Measurements from ENCODE around the gene FBLN2.
A peak's percentile ranks its signal among the peaks of the same experiment; 100 is the strongest.

FBLN2 gene

GRCh38 chr3:13637311-13637891, 88.5 kb downstream of the FBLN2 start:
- Histone ChIP-seq H3K27ac (ENCODE audit: low read length, poor library complexity, severe bottlenecking) (no peak overlapping the region), H2AK5ac (ENCODE audit: low read length, severe bottlenecking) (no peak overlapping the region), H2BK5ac (ENCODE audit: low read depth, low read length, poor library complexity, severe bottlenecking) (no peak overlapping the region), H2BK12ac (ENCODE audit: low read length in 2 of 2) (no peak overlapping the region), H3K14ac (ENCODE audit: low read length in 2 of 2) (no peak overlapping the region), H2AFZ (ENCODE audit: low read depth, low read length) (no peak overlapping the region), H3K23ac (ENCODE audit: low read length in 2 of 2) (no peak overlapping the region), H3K4me2 (ENCODE audit: low read length, poor library complexity, severe bottlenecking) (no peak overlapping the region), H2BK120ac (ENCODE audit: low read depth, low read length) (no peak overlapping the region), H3K4me1 (ENCODE audit: control insufficient read depth, insufficient read depth, low read depth, low read length) (no peaks in the 10 kb centered on the region), H3K4ac (ENCODE audit: low read depth in 1 of 2, low read length in 2 of 2) (no peak overlapping the region), H4K8ac (ENCODE audit: low read length) (no peak overlapping the region), H3K9ac (ENCODE audit: low read length) (no peak overlapping the region), H3K18ac (ENCODE audit: low read depth in 1 of 2, low read length in 2 of 2) (no peak overlapping the region), H3K9me3 (ENCODE audit: control insufficient read depth, low read length) (no peaks in the 10 kb centered on the region), H3K79me1 (replicated peaks; ENCODE audit: low read length, poor library complexity, severe bottlenecking) (no peaks in the 10 kb centered on the region), H3K36me3 (ENCODE audit: control insufficient read depth in 1 of 2, insufficient read depth in 2 of 2, low read depth in 1 of 2, low read length in 2 of 2) (peaks cover 0 to 81% of the 10 kb centered on the region in 2 experiments), H2BK15ac (ENCODE audit: low read depth, poor library complexity, severe bottlenecking) (no peak overlapping the region), H3K4me3 (ENCODE audit: insufficient read depth in 1 of 2, low read depth in 1 of 2, low read length in 2 of 2) (no peak overlapping the region), H3K27me3 (ENCODE audit: control insufficient read depth in 1 of 2, insufficient read depth in 1 of 2, low read length in 2 of 2) (peaks cover 0 to 21% of the 10 kb centered on the region in 2 experiments), H4K91ac (ENCODE audit: low read length) (no peak overlapping the region)
- DNase-seq: no peak
- 83% methylated on average over 31 of the region's 31 CpGs for WGBS

DNA sequence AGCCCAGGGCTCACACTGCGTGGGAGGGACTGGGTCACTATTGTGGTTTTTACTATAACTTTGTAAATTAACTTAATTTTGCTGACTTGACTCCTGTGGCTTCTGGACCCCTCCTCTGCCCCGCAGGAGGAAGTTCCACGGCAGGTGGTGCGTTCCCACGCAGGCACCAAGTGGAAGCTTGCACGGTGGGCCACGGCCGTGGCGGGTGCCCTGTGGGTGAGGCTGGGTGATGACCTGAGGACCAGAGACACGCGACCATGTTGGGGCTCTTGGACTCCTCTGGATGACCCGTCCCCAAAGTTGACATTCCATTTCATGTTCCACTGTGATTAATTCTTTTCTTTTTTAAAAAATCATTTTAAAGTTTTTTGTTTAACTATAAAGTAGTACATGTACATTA, 89.0 kb downstream of the FBLN2 start:
- no peak overlapping the region for H4K8ac ChIP-seq (ENCODE audit: low read length)
- H3K23ac ChIP-seq (ENCODE audit: low read length in 2 of 2): no peak overlapping the region
- no peak overlapping the region for H2AK5ac ChIP-seq (ENCODE audit: low read length, severe bottlenecking)
- no peak overlapping the region for H3K27ac ChIP-seq (ENCODE audit: low read length, poor library complexity, severe bottlenecking)
- DNase-seq: no peak
- H3K9ac ChIP-seq (ENCODE audit: low read length): no peak overlapping the region
- H3K4ac ChIP-seq (ENCODE audit: low read depth in 1 of 2, low read length in 2 of 2): no peak overlapping the region
- H4K91ac ChIP-seq (ENCODE audit: low read length): no peak overlapping the region
- no peak overlapping the region for H3K4me3 ChIP-seq (ENCODE audit: insufficient read depth in 1 of 2, low read depth in 1 of 2, low read length in 2 of 2)
- H3K36me3 ChIP-seq (ENCODE audit: control insufficient read depth in 1 of 2, insufficient read depth in 2 of 2, low read depth in 1 of 2, low read length in 2 of 2): peaks cover 0 to 76% of the 10 kb centered on the region in 2 experiments
- H3K27me3 ChIP-seq (ENCODE audit: control insufficient read depth in 1 of 2, insufficient read depth in 1 of 2, low read length in 2 of 2): peaks cover 0 to 21% of the 10 kb centered on the region in 2 experiments
- no peak overlapping the region for H2BK15ac ChIP-seq (ENCODE audit: low read depth, poor library complexity, severe bottlenecking)
- no peak overlapping the region for H3K14ac ChIP-seq (ENCODE audit: low read length in 2 of 2)
- H2AFZ ChIP-seq (ENCODE audit: low read depth, low read length): no peak overlapping the region
- no peak overlapping the region for H2BK12ac ChIP-seq (ENCODE audit: low read length in 2 of 2)
- H2BK5ac ChIP-seq (ENCODE audit: low read depth, low read length, poor library complexity, severe bottlenecking): no peak overlapping the region
- no peaks in the 10 kb centered on the region for H3K9me3 ChIP-seq (ENCODE audit: control insufficient read depth, low read length)
- H3K4me2 ChIP-seq (ENCODE audit: low read length, poor library complexity, severe bottlenecking): no peak overlapping the region
- H3K79me1 ChIP-seq (replicated peaks; ENCODE audit: low read length, poor library complexity, severe bottlenecking): no peaks in the 10 kb centered on the region
- peaks cover 3% of the 10 kb centered on the region for H3K4me1 ChIP-seq (ENCODE audit: control insufficient read depth, insufficient read depth, low read depth, low read length)
- H2BK120ac ChIP-seq (ENCODE audit: low read depth, low read length): no peak overlapping the region
- H3K18ac ChIP-seq (ENCODE audit: low read depth in 1 of 2, low read length in 2 of 2): no peak overlapping the region
- WGBS: 94% methylated on average over 8 of the region's 12 CpGs

DNA sequence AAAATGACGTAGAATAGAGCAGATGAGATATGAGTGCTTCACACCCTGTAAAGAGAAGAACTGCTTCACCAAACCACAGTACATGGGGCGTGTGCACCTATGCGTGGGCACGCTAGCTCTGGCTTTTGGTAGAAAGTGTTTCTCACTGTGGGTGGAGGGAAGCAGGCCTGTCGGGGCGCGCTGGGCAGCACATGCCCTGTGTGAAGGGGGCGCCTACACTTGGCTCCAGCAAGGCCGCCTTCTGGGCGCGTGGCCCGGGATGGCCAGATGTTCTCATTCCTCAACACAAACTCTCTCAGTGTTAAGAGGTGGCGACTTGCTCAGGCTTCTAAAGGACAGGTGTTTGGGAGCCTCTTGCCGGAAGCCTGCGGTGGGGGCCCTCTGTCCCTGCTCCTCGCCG, 90.0 kb downstream of the FBLN2 start:
- Histone ChIP-seq H3K18ac (ENCODE audit: low read depth in 1 of 2, low read length in 2 of 2) (no peak overlapping the region), H4K91ac (ENCODE audit: low read length) (no peak overlapping the region), H3K36me3 (ENCODE audit: control insufficient read depth in 1 of 2, insufficient read depth in 2 of 2, low read depth in 1 of 2, low read length in 2 of 2) (peaks cover 0 to 66% of the 10 kb centered on the region in 2 experiments), H3K4me1 (ENCODE audit: control insufficient read depth, insufficient read depth, low read depth, low read length) (peaks cover 3% of the 10 kb centered on the region), H2BK120ac (ENCODE audit: low read depth, low read length) (no peak overlapping the region), H4K8ac (ENCODE audit: low read length) (peak overlapping the region; percentile 12), H3K27ac (ENCODE audit: low read length, poor library complexity, severe bottlenecking) (no peak overlapping the region), H3K9ac (ENCODE audit: low read length) (no peak overlapping the region), H3K4me2 (ENCODE audit: low read length, poor library complexity, severe bottlenecking) (no peak overlapping the region), H3K27me3 (ENCODE audit: control insufficient read depth in 1 of 2, insufficient read depth in 1 of 2, low read length in 2 of 2) (peaks cover 0 to 21% of the 10 kb centered on the region in 2 experiments), H2AK5ac (ENCODE audit: low read length, severe bottlenecking) (no peak overlapping the region), H3K4ac (ENCODE audit: low read depth in 1 of 2, low read length in 2 of 2) (no peak overlapping the region), H3K79me1 (replicated peaks; ENCODE audit: low read length, poor library complexity, severe bottlenecking) (no peaks in the 10 kb centered on the region), H2BK15ac (ENCODE audit: low read depth, poor library complexity, severe bottlenecking) (no peak overlapping the region), H2AFZ (ENCODE audit: low read depth, low read length) (no peak overlapping the region), H3K4me3 (ENCODE audit: insufficient read depth in 1 of 2, low read depth in 1 of 2, low read length in 2 of 2) (no peak overlapping the region), H3K14ac (ENCODE audit: low read length in 2 of 2) (no peak overlapping the region), H3K23ac (ENCODE audit: low read length in 2 of 2) (no peak overlapping the region), H2BK5ac (ENCODE audit: low read depth, low read length, poor library complexity, severe bottlenecking) (no peak overlapping the region), H2BK12ac (ENCODE audit: low read length in 2 of 2) (no peak overlapping the region), H3K9me3 (ENCODE audit: control insufficient read depth, low read length) (no peaks in the 10 kb centered on the region)
- 89% methylated on average over 17 of the region's 17 CpGs for WGBS
- no peak for DNase-seq

- Histone ChIP-seq H3K4me2 (ENCODE audit: low read length, poor library complexity, severe bottlenecking) (no peak overlapping the region), H2BK5ac (ENCODE audit: low read depth, low read length, poor library complexity, severe bottlenecking) (no peak overlapping the region), H4K91ac (ENCODE audit: low read length) (no peak overlapping the region), H3K14ac (ENCODE audit: low read length in 2 of 2) (no peak overlapping the region), H2AFZ (ENCODE audit: low read depth, low read length) (no peak overlapping the region), H3K79me1 (replicated peaks; ENCODE audit: low read length, poor library complexity, severe bottlenecking) (no peaks in the 10 kb centered on the region), H2BK120ac (ENCODE audit: low read depth, low read length) (no peak overlapping the region), H2AK5ac (ENCODE audit: low read length, severe bottlenecking) (no peak overlapping the region), H3K18ac (ENCODE audit: low read depth in 1 of 2, low read length in 2 of 2) (no peak overlapping the region), H3K36me3 (ENCODE audit: control insufficient read depth in 1 of 2, insufficient read depth in 2 of 2, low read depth in 1 of 2, low read length in 2 of 2) (peaks cover 0 to 29% of the 10 kb centered on the region in 2 experiments), H3K23ac (ENCODE audit: low read length in 2 of 2) (no peak overlapping the region), H3K9me3 (ENCODE audit: control insufficient read depth, low read length) (no peaks in the 10 kb centered on the region), H3K27ac (ENCODE audit: low read length, poor library complexity, severe bottlenecking) (no peak overlapping the region), H4K8ac (ENCODE audit: low read length) (no peak overlapping the region), H3K4ac (ENCODE audit: low read depth in 1 of 2, low read length in 2 of 2) (no peak overlapping the region), H3K27me3 (ENCODE audit: control insufficient read depth in 1 of 2, insufficient read depth in 1 of 2, low read length in 2 of 2) (peaks cover 0 to 23% of the 10 kb centered on the region in 2 experiments), H3K4me3 (ENCODE audit: insufficient read depth in 1 of 2, low read depth in 1 of 2, low read length in 2 of 2) (no peak overlapping the region), H3K9ac (ENCODE audit: low read length) (no peak overlapping the region), H3K4me1 (ENCODE audit: control insufficient read depth, insufficient read depth, low read depth, low read length) (peaks cover 3% of the 10 kb centered on the region), H2BK12ac (ENCODE audit: low read length in 2 of 2) (no peak overlapping the region), H2BK15ac (ENCODE audit: low read depth, poor library complexity, severe bottlenecking) (no peak overlapping the region)
- 80% methylated on average over 6 of the region's 6 CpGs for WGBS
- no peak for DNase-seq
Observed at GRCh38 chr3:13642597-13642996, 93.7 kb downstream of the FBLN2 start.

Data from mesenchymal stem cell (in vitro differentiated cells and primary cell).